SH-SY5Y (cell line): ENCODE results near the gene HCFC1R1.

Experiments
- GATA2 ChIP-seq: IDR thresholded peaks from 2 replicates; pipeline ENCODE4 v1.6.1; 2011; ENCODE audit warnings: mild to moderate bottlenecking, low read depth, low read length
- GATA3 ChIP-seq: IDR thresholded peaks from 2 replicates; pipeline ENCODE4 v1.6.1; 2011; ENCODE audit warnings: low read depth, mild to moderate bottlenecking, low read length, moderate library complexity

DNA sequence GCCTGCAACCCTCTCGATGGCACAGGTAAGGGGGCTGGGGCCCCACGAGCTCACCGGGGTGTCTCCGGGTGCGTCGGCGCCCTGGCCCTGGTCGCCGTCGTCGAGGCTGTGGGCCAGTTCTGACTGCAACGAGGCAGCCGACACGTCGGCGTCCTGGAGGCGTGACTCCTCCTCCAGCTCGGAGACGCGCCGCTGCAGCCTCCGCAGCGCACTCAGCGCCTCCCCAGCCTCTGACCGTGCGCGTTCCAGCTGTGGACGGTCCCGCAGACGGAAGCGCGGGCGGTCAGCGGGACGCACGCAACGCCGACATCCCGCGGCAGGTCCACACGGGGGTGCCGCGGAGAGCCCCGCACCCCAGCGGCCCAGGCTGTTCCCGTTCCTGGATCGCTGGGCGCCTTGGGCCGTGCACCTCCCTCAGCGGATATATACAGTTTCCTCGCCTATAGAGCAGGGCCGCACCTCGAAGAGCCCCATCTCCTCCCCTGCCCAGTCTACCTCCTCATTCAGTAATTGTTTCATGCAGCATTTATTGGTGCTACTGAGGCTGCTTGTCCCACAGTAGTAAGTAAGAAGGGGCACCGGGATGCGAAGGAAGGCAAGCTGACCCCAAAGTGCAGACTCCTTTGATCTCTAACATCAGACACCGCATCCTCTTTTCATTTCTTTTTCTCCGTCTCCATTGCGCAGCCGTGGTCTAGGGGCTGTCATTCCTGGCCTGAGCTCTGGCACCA, 5.9 kb upstream of the HCFC1R1 start:
- TF ChIP-seq GATA3 (no peak), GATA2 (no peak)
